ENCODE measurements around the gene FITM2.
"Not testable (repeated sequence)": the region's sequence is repeated elsewhere in the genome, so short reads cannot be mapped to it uniquely, and the experiment has no call there.

The FITM2 gene

GRCh38 chr20:44310664-44311639 is at the start of gene FITM2:
TSS of gene FITM2 (minus strand) at chr20:44311202. CDS start at chr20:44311148, 54 bp downstream.
- peak; percentile 88 to 91 for DNase-seq

- no peak for DNase-seq
Observed at GRCh38 chr20:44360221-44360620, 49.2 kb upstream of the FITM2 start.

- no peak for DNase-seq
Observed at GRCh38 chr20:44358776-44359175, 47.8 kb upstream of the FITM2 start.

GRCh38 chr20:44357555-44358125 is 46.6 kb upstream of the FITM2 start:
- DNase-seq = no peak

- no peak for DNase-seq
Observed at GRCh38 chr20:44357020-44357419, 46.0 kb upstream of the FITM2 start.

GRCh38 chr20:44356353-44356723 is 45.3 kb upstream of the FITM2 start:
- no peak for DNase-seq

GRCh38 chr20:44355498-44356352 is 44.7 kb upstream of the FITM2 start, which contains the start of gene HNF4A:
TSS of gene HNF4A (plus strand) at chr20:44355699. CDS start at chr20:44355805, 106 bp downstream.
- DNase-seq = no peak

GRCh38 chr20:44354979-44355497 is 44.0 kb upstream of the FITM2 start:
- DNase-seq = no peak

GRCh38 chr20:44350567-44350966 is 39.6 kb upstream of the FITM2 start:
- no peak for DNase-seq

GRCh38 chr20:44349349-44349748 is 38.3 kb upstream of the FITM2 start:
- no peak for DNase-seq

- no peak for DNase-seq
Observed at GRCh38 chr20:44348168-44348659, 37.2 kb upstream of the FITM2 start.

GRCh38 chr20:44345941-44346340 is 34.9 kb upstream of the FITM2 start:
- not testable (repeated sequence) for DNase-seq

GRCh38 chr20:44345147-44345546 is 34.1 kb upstream of the FITM2 start:
- DNase-seq = no peak

GRCh38 chr20:44344723-44345122 is 33.7 kb upstream of the FITM2 start:
- DNase-seq = no peak

GRCh38 chr20:44343162-44343675 is 32.2 kb upstream of the FITM2 start:
- DNase-seq = no peak

GRCh38 chr20:44342248-44342647 is 31.2 kb upstream of the FITM2 start:
- no peak for DNase-seq

- DNase-seq = no peak
Observed at GRCh38 chr20:44336725-44337380, 25.9 kb upstream of the FITM2 start, which contains the start of gene R3HDML. TSS of gene R3HDML (plus strand) at chr20:44337043. CDS start at chr20:44337158, 115 bp downstream.

- no peak for DNase-seq
Observed at GRCh38 chr20:44336086-44336485, 25.1 kb upstream of the FITM2 start.

- DNase-seq = no peak
Observed at GRCh38 chr20:44335675-44336074, 24.7 kb upstream of the FITM2 start.

GRCh38 chr20:44334709-44335108 is 23.7 kb upstream of the FITM2 start:
- no peak for DNase-seq

GRCh38 chr20:44334306-44334705 is 23.3 kb upstream of the FITM2 start:
- DNase-seq = no peak

- DNase-seq = no peak
Observed at GRCh38 chr20:44331201-44331600, 20.2 kb upstream of the FITM2 start.
